ENCODE measurements around the gene PRCP.

PRCP gene

DNA sequence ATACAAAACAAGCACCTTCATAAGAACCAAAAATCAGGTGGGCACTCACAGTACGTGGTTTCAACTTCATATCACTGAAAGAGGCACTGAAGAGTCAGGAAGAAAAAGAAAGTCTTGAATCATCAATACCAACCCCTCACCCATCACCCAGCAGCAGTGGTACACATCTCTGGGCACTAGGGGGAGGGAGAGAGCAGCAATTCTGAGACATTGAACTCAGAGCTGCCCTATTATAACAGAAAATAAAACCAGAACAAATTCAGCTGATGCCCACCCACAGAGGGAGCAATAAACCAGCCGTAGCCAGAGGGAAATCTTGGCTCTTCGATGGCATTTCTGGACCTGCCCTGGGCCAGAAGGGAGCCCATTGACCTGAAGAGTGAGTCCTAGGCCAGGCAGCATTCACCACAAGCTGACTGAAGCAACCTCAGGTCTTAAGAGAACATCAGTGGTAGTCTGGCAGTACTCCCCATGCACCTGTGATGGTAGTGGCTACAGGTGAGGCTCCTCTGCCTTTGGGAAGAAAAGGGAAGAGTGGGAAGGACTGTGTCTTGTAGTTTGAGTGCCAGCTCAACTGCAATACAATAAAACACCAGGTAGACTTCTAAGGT is 124.4 kb downstream of the PRCP start:
- peak; percentile 56 for DNase-seq (ENCODE audit: extremely low spot score)
- ChIA-PET POLR2A (no interaction called here), CTCF (interaction anchor here (0.6 to 7.3 kb wide), 25 partner anchors 9 to 1051 kb away, joined by 3 to 53 read pairs (median 5); no protein-coding TSS in a partner anchor)
- TF ChIP-seq, protein P1, sequence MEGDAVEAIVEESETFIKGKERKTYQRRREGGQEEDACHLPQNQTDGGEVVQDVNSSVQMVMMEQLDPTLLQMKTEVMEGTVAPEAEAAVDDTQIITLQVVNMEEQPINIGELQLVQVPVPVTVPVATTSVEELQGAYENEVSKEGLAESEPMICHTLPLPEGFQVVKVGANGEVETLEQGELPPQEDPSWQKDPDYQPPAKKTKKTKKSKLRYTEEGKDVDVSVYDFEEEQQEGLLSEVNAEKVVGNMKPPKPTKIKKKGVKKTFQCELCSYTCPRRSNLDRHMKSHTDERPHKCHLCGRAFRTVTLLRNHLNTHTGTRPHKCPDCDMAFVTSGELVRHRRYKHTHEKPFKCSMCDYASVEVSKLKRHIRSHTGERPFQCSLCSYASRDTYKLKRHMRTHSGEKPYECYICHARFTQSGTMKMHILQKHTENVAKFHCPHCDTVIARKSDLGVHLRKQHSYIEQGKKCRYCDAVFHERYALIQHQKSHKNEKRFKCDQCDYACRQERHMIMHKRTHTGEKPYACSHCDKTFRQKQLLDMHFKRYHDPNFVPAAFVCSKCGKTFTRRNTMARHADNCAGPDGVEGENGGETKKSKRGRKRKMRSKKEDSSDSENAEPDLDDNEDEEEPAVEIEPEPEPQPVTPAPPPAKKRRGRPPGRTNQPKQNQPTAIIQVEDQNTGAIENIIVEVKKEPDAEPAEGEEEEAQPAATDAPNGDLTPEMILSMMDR (IDR thresholded peaks at IDR 0.05; ENCODE audit: control extremely low read depth, extremely low read depth, low read depth, missing control alignments), result peak; percentile 72

DNA sequence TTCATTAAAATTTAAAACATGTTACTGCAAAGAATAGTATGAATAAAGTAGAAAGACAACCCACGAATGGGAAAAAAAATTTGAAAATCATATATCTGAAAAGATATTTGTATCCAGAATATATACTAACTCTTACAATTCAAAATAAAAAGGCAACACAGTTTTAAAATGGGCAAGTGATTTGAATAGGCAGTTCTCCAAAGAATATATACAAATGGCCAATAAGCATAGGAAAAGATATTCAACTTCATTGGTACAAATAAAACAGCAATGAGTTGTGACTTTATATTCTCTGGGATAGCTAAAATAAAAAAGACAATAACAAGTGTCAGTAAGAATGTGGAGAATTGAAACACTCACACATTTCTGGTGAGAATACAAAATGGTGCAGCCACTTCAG is 125.0 kb downstream of the PRCP start:
- TF ChIP-seq, protein P1 (IDR thresholded peaks at IDR 0.05; ENCODE audit: control extremely low read depth, extremely low read depth, low read depth, missing control alignments), result no peak
- CTCF ChIA-PET, result interaction anchor here (1.1 to 7.3 kb wide), 12 partner anchors 9 to 1046 kb away, joined by 3 to 53 read pairs (median 6); no protein-coding TSS in a partner anchor
- no peak for DNase-seq (ENCODE audit: extremely low spot score)
- POLR2A ChIA-PET, result no interaction called here
